Measurements from ENCODE around the gene C1orf87. TPM values are rescaled to one million over a fixed set of nuclear protein-coding genes. Genes with fewer than 3 reads are reported as not detected.

C1orf87 gene
- total and polyA plus RNA-seq, 2 donors (not counting 3 experiments of a cell fraction or from before 2014, with no cell fraction given): not detected

DNA sequence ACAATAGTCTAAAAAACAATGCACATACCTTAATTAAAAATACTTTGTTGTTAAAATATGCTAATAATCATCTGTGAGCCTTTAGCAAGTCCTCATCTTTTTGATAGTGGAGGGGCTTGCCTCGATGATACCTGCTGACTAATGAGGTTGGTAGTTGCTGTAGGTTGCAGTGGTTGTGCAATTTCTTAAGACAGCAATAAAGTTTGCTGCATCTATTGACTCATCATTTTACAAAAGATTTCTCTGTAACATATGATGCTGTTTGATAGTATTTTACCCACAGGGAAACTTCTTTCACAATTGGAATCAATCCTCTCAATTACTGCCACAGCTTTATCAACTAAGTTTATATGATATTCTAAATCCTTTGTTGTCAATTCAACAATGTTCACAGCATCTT is 7.6 kb downstream of the C1orf87 start:
- H3K36me3 ChIP-seq (ENCODE audit: control insufficient read depth in 2 of 2, extremely low read depth in 1 of 2, insufficient read depth in 2 of 2, low read length in 2 of 2): no peaks in the 10 kb centered on the region
- no peaks in the 10 kb centered on the region for H4K20me1 ChIP-seq (replicated peaks; ENCODE audit: control insufficient read depth, extremely low read depth, insufficient read depth, low read length)
- H3K9ac ChIP-seq (replicated peaks; ENCODE audit: extremely low read depth, insufficient read depth, low read length): no peak overlapping the region
- no peaks in the 10 kb centered on the region for H3K9me1 ChIP-seq (replicated peaks; ENCODE audit: control insufficient read depth, extremely low read depth, insufficient read depth, low read length)
- no peak overlapping the region for H3K4me2 ChIP-seq (ENCODE audit: insufficient read depth, low read length)
- H3K4me1 ChIP-seq (ENCODE audit: control insufficient read depth, extremely low read depth, insufficient read depth, low read length): no peaks in the 10 kb centered on the region
- H3K79me2 ChIP-seq (ENCODE audit: control insufficient read depth, insufficient read depth, low read length): no peaks in the 10 kb centered on the region
- CTCF ChIA-PET: no interaction called here
- POLR2A ChIA-PET: interaction anchor here (0.6 kb wide), 1 partner anchor 700 kb away, joined by 3 read pairs; no protein-coding TSS in a partner anchor
- DNase-seq (ENCODE audit: low read depth, low spot score) (no peak), FAIRE-seq (no peak)
- H3K4me3 ChIP-seq (replicated peaks in 1 of 3; ENCODE audit: insufficient read depth in 1 of 3, low read depth in 1 of 3, low read length in 3 of 3): no peak overlapping the region
- intact Hi-C loops (cut with micrococcal nuclease): no loop called here
- no peak for TF ChIP-seq FOS (IDR thresholded peaks at IDR 0.05; ENCODE audit: borderline replicate concordance, insufficient read depth, low read length)
- TF ChIP-seq POLR2AphosphoS5 (IDR thresholded peaks at IDR 0.05; ENCODE audit: insufficient read depth, low read depth, low read length): no peak
- no peak for TF ChIP-seq MYC (IDR thresholded peaks at IDR 0.05; ENCODE audit: low read depth, low read length)
- TF ChIP-seq, protein P1, sequence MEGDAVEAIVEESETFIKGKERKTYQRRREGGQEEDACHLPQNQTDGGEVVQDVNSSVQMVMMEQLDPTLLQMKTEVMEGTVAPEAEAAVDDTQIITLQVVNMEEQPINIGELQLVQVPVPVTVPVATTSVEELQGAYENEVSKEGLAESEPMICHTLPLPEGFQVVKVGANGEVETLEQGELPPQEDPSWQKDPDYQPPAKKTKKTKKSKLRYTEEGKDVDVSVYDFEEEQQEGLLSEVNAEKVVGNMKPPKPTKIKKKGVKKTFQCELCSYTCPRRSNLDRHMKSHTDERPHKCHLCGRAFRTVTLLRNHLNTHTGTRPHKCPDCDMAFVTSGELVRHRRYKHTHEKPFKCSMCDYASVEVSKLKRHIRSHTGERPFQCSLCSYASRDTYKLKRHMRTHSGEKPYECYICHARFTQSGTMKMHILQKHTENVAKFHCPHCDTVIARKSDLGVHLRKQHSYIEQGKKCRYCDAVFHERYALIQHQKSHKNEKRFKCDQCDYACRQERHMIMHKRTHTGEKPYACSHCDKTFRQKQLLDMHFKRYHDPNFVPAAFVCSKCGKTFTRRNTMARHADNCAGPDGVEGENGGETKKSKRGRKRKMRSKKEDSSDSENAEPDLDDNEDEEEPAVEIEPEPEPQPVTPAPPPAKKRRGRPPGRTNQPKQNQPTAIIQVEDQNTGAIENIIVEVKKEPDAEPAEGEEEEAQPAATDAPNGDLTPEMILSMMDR (IDR thresholded peaks at IDR 0.05; ENCODE audit: extremely low read depth in 1 of 2, insufficient read depth in 1 of 2, low read depth in 1 of 2, low read length in 2 of 2): no peak
- TF ChIP-seq, protein P2, sequence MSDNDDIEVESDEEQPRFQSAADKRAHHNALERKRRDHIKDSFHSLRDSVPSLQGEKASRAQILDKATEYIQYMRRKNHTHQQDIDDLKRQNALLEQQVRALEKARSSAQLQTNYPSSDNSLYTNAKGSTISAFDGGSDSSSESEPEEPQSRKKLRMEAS (IDR thresholded peaks at IDR 0.05; ENCODE audit: insufficient read depth, insufficient read length): no peak
- no peak for TF ChIP-seq POLR2A (IDR thresholded peaks at IDR 0.05; ENCODE audit: low read depth, low read length)
- TF ChIP-seq EZH2 (IDR thresholded peaks at IDR 0.05; ENCODE audit: borderline replicate concordance, low read depth, low read length, severe bottlenecking): no peak
- no peak for TF ChIP-seq JUN (IDR thresholded peaks at IDR 0.05; ENCODE audit: borderline replicate concordance, insufficient read depth, insufficient read length, low read depth)
- TF ChIP-seq GATA2 (IDR thresholded peaks at IDR 0.05; ENCODE audit: insufficient read depth, insufficient read length, low read depth, low read length): no peak
- H3K27me3 ChIP-seq (ENCODE audit: control insufficient read depth in 2 of 2, insufficient read depth in 2 of 2, low read length in 2 of 2): no peaks in the 10 kb centered on the region
- no TSS peak for BruUV-seq (replicated peaks)
- no peak overlapping the region for H2AFZ ChIP-seq (ENCODE audit: low read depth, low read length)
- no peak overlapping the region for H3K27ac ChIP-seq (ENCODE audit: insufficient read depth, low read depth, low read length)
- dilution Hi-C loops (cut with MboI; ENCODE audit: extremely low pct_ligation_motif_present, low sequenced_read_pairs): no loop called here
- H3K9me3 ChIP-seq (replicated peaks; ENCODE audit: control insufficient read depth, insufficient read depth, low read length): no peaks in the 10 kb centered on the region

Measured in endothelial cell of umbilical vein (primary cell).